ENCODE data around the gene SH3RF3.

Gene SH3RF3

GRCh38 chr2:109337221-109337620, 208.2 kb downstream of the SH3RF3 start:
- DNase-seq (ENCODE audit: low read depth in 2 of 2) = no peak

- no peak for DNase-seq (ENCODE audit: low read depth in 2 of 2)
Measured at GRCh38 chr2:109339519-109339966, 210.5 kb downstream of the SH3RF3 start.

- DNase-seq (ENCODE audit: low read depth in 2 of 2) = no peak
Measured at GRCh38 chr2:109340381-109340780, 211.4 kb downstream of the SH3RF3 start.

- no peak for DNase-seq (ENCODE audit: low read depth in 2 of 2)
Measured at GRCh38 chr2:109341355-109342255, 212.6 kb downstream of the SH3RF3 start.

- DNase-seq (ENCODE audit: low read depth in 2 of 2) = no peak
Measured at GRCh38 chr2:109342256-109342850, 213.3 kb downstream of the SH3RF3 start.

- no peak for DNase-seq (ENCODE audit: low read depth in 2 of 2)
Measured at GRCh38 chr2:109342930-109343329, 213.9 kb downstream of the SH3RF3 start.

GRCh38 chr2:109343460-109343859, 214.5 kb downstream of the SH3RF3 start:
- DNase-seq (ENCODE audit: low read depth in 2 of 2) = no peak

- DNase-seq (ENCODE audit: low read depth in 2 of 2) = no peak
Measured at GRCh38 chr2:109344270-109344805, 215.3 kb downstream of the SH3RF3 start.

- DNase-seq (ENCODE audit: low read depth in 2 of 2) = no peak
Measured at GRCh38 chr2:109345091-109345490, 216.1 kb downstream of the SH3RF3 start.

- DNase-seq (ENCODE audit: low read depth in 2 of 2) = no peak
Measured at GRCh38 chr2:109345653-109346480, 216.9 kb downstream of the SH3RF3 start.

GRCh38 chr2:109346601-109347228, 217.7 kb downstream of the SH3RF3 start:
- no peak for DNase-seq (ENCODE audit: low read depth in 2 of 2)

GRCh38 chr2:109347626-109348025, 218.6 kb downstream of the SH3RF3 start:
- DNase-seq (ENCODE audit: low read depth in 2 of 2) = no peak

- no peak for DNase-seq (ENCODE audit: low read depth in 2 of 2)
Measured at GRCh38 chr2:109348190-109348589, 219.2 kb downstream of the SH3RF3 start.

GRCh38 chr2:109348671-109349502, 219.9 kb downstream of the SH3RF3 start:
- DNase-seq (ENCODE audit: low read depth in 2 of 2) = no peak

GRCh38 chr2:109349503-109350465, 220.8 kb downstream of the SH3RF3 start:
- no peak for DNase-seq (ENCODE audit: low read depth in 2 of 2)

- no peak for DNase-seq (ENCODE audit: low read depth in 2 of 2)
Measured at GRCh38 chr2:109350526-109350925, 221.5 kb downstream of the SH3RF3 start.

GRCh38 chr2:109351164-109351756, 222.3 kb downstream of the SH3RF3 start:
- DNase-seq (ENCODE audit: low read depth in 2 of 2) = no peak

- DNase-seq (ENCODE audit: low read depth in 2 of 2) = no peak
Measured at GRCh38 chr2:109352056-109352897, 223.3 kb downstream of the SH3RF3 start.

All from stimulated activated CD8-positive, alpha-beta memory T cell treated with anti-CD3 and anti-CD28 coated beads, Interleukin-15, amount 100 ng/mL, for 48 hours (primary cell).